Loucy (cell line): ENCODE data around the gene GALNT1.

ENCODE experiments used
- H2AFZ ChIP-seq: fragments of 200-600 bp; sonication (generic); 2 replicates; pipeline ENCODE4 v1.6.0; 2016; ENCODE audit warnings: antibody characterized with exemption, mild to moderate bottlenecking, low read length, moderate library complexity
- H3F3A ChIP-seq: fragments of 200-600 bp; 2 replicates; pipeline ENCODE4 v1.6.0; 2016; ENCODE audit warnings: antibody characterized with exemption, low read depth, mild to moderate bottlenecking
- H3K27me3 ChIP-seq: fragments of 200-600 bp; sonication (generic); 2 replicates; pipeline ENCODE4 v1.6.1; 2014; ENCODE audit warnings: low read length, mild to moderate bottlenecking; ENCODE audit not compliant: insufficient read depth, poor library complexity, severe bottlenecking
- H3K36me3 ChIP-seq: fragments of 200-600 bp; sonication (generic); 2 replicates; pipeline ENCODE4 v1.6.1; 2016; ENCODE audit warnings: low read length; ENCODE audit not compliant: insufficient read depth
- H3K4me1 ChIP-seq: fragments of 200-600 bp; sonication (generic); 2 replicates; pipeline ENCODE4 v1.5.1; 2014; ENCODE audit warnings: low read length, mild to moderate bottlenecking; ENCODE audit not compliant: insufficient read depth, poor library complexity, severe bottlenecking
- H3K4me2 ChIP-seq: fragments of 200-600 bp; sonication (generic); 2 replicates; pipeline ENCODE4 v1.6.0; 2014; ENCODE audit warnings: antibody characterized with exemption, low read length, low read depth, mild to moderate bottlenecking; ENCODE audit not compliant: poor library complexity, severe bottlenecking
- H3K4me3 ChIP-seq: fragments of 200-600 bp; sonication (generic); 2 replicates; pipeline ENCODE4 v1.5.1; 2014; ENCODE audit warnings: low read length, mild to moderate bottlenecking, mixed read lengths; ENCODE audit not compliant: poor library complexity, severe bottlenecking
- H3K79me2 ChIP-seq: fragments of 200-600 bp; sonication (generic); 2 replicates; pipeline ENCODE4 v1.6.1; 2014; ENCODE audit warnings: low read length; ENCODE audit not compliant: insufficient read depth
- H3K9ac ChIP-seq: fragments of 200-600 bp; sonication (generic); 2 replicates; pipeline ENCODE4 v1.6.0; 2014; ENCODE audit warnings: mild to moderate bottlenecking, low read depth, low read length, moderate library complexity; ENCODE audit not compliant: poor library complexity, severe bottlenecking
- H3K9me2 ChIP-seq: fragments of 200-600 bp; sonication (generic); replicated peaks from 2 replicates; pipeline ENCODE4 v1.6.1; 2016; ENCODE audit warnings: low read depth, low read length, mixed read lengths
- H3K9me3 ChIP-seq: fragments of 200-600 bp; sonication (generic); 2 replicates; pipeline ENCODE4 v1.6.1; 2014; ENCODE audit warnings: mild to moderate bottlenecking, antibody characterized with exemption, low read length, low read depth; ENCODE audit not compliant: insufficient read depth
- H4K20me1 ChIP-seq: fragments of 200-600 bp; sonication (generic); 2 replicates; pipeline ENCODE4 v1.6.0; 2014; ENCODE audit warnings: antibody characterized with exemption, low read length, mild to moderate bottlenecking; ENCODE audit not compliant: insufficient read depth, poor library complexity, severe bottlenecking
- CTCF ChIP-seq: fragments of 200-600 bp; sonication (generic); conservative IDR thresholded peaks from 2 replicates; pipeline ENCODE4 v1.5.1; 2014; ENCODE audit warnings: mild to moderate bottlenecking, antibody characterized with exemption, low read length
- EZH2phosphoT487 ChIP-seq: fragments of 200-600 bp; IDR thresholded peaks from 2 replicates; pipeline ENCODE4 v1.6.1; 2018; ENCODE audit warnings: antibody characterized with exemption, mild to moderate bottlenecking, moderate library complexity, borderline replicate concordance

GALNT1 gene

DNA sequence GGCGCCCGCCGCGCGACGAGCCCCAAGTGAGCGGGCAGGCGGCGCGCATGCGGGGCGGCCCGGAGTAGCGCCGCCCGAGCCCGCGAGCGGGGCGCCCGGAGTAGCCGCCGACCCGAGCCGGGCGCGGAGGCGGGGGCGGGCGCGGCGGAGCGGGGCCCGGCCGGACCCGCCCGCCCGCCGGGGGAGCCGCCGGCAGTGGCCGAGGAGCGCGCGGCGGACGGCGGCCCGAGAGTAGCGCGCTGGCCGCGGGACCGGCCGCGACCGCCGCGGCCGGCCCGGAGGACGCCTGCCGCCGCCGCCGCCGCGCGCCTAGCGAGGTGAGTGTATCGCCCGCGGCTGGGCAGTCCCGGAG lies at the start of gene GALNT1:
GALNT1 (plus strand) TSS at position 195 of the 352 bp plus-strand sequence. CDS start 72,923 bp downstream, outside the sequence.
- Histone ChIP-seq H4K20me1 (peaks cover 12% of the 10 kb centered on the region), H3K9me2 (no peaks in the 10 kb centered on the region), H3K4me1 (peaks cover 13% of the 10 kb centered on the region), H3K27me3 (no peaks in the 10 kb centered on the region), H3K9ac (peak within 1 kb of the TSS; percentile 82), H3F3A (no peaks in the 10 kb centered on the region), H3K79me2 (peaks cover 45% of the 10 kb centered on the region), H3K36me3 (no peaks in the 10 kb centered on the region), H3K4me3 (peak within 1 kb of the TSS; percentile 95), H3K4me2 (peak within 1 kb of the TSS; percentile 98), H2AFZ (peak within 1 kb of the TSS; percentile 87), H3K9me3 (peaks cover 4% of the 10 kb centered on the region; the same call in 1 of the 2 replicates)
- TF ChIP-seq CTCF (no peak), EZH2phosphoT487 (no peak)

- Histone ChIP-seq H4K20me1 (no peaks in the 10 kb centered on the region), H3K27me3 (no peaks in the 10 kb centered on the region), H3K79me2 (no peaks in the 10 kb centered on the region), H3K4me1 (peaks cover 18% of the 10 kb centered on the region), H2AFZ (no peak overlapping the region), H3K9me2 (no peaks in the 10 kb centered on the region), H3K4me2 (no peak overlapping the region), H3K9me3 (peaks cover 25% of the 10 kb centered on the region), H3K4me3 (no peak overlapping the region), H3K9ac (no peak overlapping the region), H3F3A (peaks cover 3% of the 10 kb centered on the region; the same call in 1 of the 2 replicates), H3K36me3 (no peaks in the 10 kb centered on the region)
- TF ChIP-seq CTCF (no peak), EZH2phosphoT487 (no peak)
These were observed 47.6 kb upstream of the GALNT1 start for GRCh38 chr18:35533916-35534405.

DNA sequence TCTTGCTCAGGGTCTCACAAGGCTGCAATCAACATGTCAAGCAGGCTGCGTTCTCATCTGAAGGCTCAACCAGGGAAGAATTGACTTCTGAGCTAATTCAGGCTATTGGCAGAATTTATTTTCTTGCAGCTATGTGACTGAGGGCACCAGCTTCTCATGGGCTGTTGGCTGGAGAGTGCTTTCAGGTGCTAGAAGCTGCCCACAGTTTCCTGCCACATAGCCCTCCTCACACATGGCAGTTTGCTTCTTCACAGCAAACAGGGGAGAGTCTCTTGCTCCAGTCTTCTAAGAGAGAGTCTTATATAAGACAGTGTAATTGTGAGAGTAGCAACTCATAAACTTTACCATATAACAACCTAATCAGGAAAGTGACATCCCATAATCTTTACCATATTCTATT lies 46.2 kb upstream of the GALNT1 start:
- H3K9ac ChIP-seq = no peak overlapping the region
- peak overlapping the region; percentile 47 for H3K4me2 ChIP-seq
- H3K79me2 ChIP-seq = no peaks in the 10 kb centered on the region
- H3K36me3 ChIP-seq = no peaks in the 10 kb centered on the region
- H2AFZ ChIP-seq = no peak overlapping the region; the same call in 1 of the 2 replicates
- peaks cover 26% of the 10 kb centered on the region for H3K9me3 ChIP-seq
- H3K4me1 ChIP-seq = peaks cover 18% of the 10 kb centered on the region
- H3K9me2 ChIP-seq = no peaks in the 10 kb centered on the region
- no peaks in the 10 kb centered on the region for H4K20me1 ChIP-seq
- peak overlapping the region; percentile 33 for H3K4me3 ChIP-seq
- TF ChIP-seq CTCF (no peak), EZH2phosphoT487 (no peak)
- H3F3A ChIP-seq = peaks cover 3% of the 10 kb centered on the region; the same call in 1 of the 2 replicates
- no peaks in the 10 kb centered on the region for H3K27me3 ChIP-seq
